Ishikawa (cell line): ENCODE results near the gene RBKS.

Source experiments
- CEBPB ChIP-seq: IDR thresholded peaks from 2 replicates; pipeline ENCODE4 v1.6.1; 2012
- CREB1 ChIP-seq: IDR thresholded peaks from 2 replicates; pipeline ENCODE4 v1.6.1; 2012; ENCODE audit warnings: low read depth
- EGR1 ChIP-seq: IDR thresholded peaks from 2 replicates; pipeline ENCODE4 v1.6.1; 2012
- EP300 ChIP-seq: IDR thresholded peaks from 2 replicates; pipeline ENCODE4 v1.6.1; 2012; ENCODE audit warnings: borderline replicate concordance
- FOXM1 ChIP-seq: IDR thresholded peaks from 2 replicates; pipeline ENCODE4 v1.6.1; 2012; ENCODE audit warnings: low read depth, borderline replicate concordance
- NFIC ChIP-seq: IDR thresholded peaks from 2 replicates; pipeline ENCODE4 v1.6.1; 2012
- RAD21 ChIP-seq: IDR thresholded peaks from 2 replicates; pipeline ENCODE4 v1.6.1; 2012; ENCODE audit warnings: low read depth
- TAF1 ChIP-seq: IDR thresholded peaks from 2 replicates; pipeline ENCODE4 v1.6.1; 2012; ENCODE audit warnings: low read depth, mild to moderate bottlenecking
- TCF12 ChIP-seq: IDR thresholded peaks from 2 replicates; pipeline ENCODE4 v1.6.1; 2012; ENCODE audit warnings: low read depth
- TEAD4 ChIP-seq: IDR thresholded peaks from 2 replicates; pipeline ENCODE4 v1.6.1; 2012
- YY1 ChIP-seq: IDR thresholded peaks from 2 replicates; pipeline ENCODE4 v1.6.1; 2012; ENCODE audit warnings: low read depth
- ZBTB7A ChIP-seq: IDR thresholded peaks from 2 replicates; pipeline ENCODE4 v1.6.1; 2012; ENCODE audit warnings: low read depth
- TF ChIP-seq, protein P1 (sequence below): IDR thresholded peaks from 2 replicates; pipeline ENCODE4 v1.6.1; 2012; ENCODE audit warnings: low read depth, mild to moderate bottlenecking
- TF ChIP-seq, protein P2 (sequence below): IDR thresholded peaks from 2 replicates; pipeline ENCODE4 v1.6.1; 2012
- TF ChIP-seq, protein P3 (sequence below): IDR thresholded peaks from 2 replicates; pipeline ENCODE4 v1.6.1; 2012

Gene RBKS

DNA sequence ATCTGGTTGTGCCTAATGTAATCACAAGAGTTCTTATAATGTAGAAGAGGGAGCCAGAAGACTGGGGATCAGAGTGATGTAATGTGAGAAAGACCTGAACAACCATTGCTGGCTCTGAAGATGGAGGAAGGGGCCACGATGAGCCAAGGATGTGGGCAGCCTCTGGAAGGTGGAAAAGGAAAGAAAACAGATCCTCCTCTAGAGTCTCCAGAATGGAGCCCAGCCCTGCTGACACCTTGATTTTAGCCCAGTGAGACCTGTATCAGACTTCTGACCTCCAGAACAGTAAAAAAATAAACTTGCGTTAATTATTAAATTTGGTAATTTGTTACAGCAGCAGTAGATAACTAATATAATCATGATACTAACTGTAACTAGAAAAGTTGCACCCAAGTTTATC is 3.1 kb downstream of the RBKS start:
- TF ChIP-seq ZBTB7A, result no peak
- TF ChIP-seq, protein P1, sequence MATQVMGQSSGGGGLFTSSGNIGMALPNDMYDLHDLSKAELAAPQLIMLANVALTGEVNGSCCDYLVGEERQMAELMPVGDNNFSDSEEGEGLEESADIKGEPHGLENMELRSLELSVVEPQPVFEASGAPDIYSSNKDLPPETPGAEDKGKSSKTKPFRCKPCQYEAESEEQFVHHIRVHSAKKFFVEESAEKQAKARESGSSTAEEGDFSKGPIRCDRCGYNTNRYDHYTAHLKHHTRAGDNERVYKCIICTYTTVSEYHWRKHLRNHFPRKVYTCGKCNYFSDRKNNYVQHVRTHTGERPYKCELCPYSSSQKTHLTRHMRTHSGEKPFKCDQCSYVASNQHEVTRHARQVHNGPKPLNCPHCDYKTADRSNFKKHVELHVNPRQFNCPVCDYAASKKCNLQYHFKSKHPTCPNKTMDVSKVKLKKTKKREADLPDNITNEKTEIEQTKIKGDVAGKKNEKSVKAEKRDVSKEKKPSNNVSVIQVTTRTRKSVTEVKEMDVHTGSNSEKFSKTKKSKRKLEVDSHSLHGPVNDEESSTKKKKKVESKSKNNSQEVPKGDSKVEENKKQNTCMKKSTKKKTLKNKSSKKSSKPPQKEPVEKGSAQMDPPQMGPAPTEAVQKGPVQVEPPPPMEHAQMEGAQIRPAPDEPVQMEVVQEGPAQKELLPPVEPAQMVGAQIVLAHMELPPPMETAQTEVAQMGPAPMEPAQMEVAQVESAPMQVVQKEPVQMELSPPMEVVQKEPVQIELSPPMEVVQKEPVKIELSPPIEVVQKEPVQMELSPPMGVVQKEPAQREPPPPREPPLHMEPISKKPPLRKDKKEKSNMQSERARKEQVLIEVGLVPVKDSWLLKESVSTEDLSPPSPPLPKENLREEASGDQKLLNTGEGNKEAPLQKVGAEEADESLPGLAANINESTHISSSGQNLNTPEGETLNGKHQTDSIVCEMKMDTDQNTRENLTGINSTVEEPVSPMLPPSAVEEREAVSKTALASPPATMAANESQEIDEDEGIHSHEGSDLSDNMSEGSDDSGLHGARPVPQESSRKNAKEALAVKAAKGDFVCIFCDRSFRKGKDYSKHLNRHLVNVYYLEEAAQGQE, result no peak

DNA sequence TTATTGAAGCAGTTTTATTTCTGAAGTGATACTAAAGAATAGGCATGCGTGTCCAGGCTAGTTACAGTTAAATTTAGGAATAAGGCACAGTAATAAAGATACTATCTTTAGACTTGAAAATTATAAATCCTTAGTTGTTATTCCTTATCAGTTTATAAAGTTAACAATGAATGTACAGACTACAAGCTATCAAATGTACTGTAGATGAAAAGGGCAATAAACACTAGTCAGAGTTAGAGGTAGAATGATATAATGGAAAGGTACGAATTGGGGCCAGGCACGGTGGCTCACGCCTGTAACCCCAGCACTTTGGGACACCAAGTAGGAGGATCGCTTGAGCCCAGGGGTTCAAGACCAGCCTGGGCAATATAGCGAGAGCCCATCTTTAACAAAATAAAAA is 3.9 kb downstream of the RBKS start:
- TF ChIP-seq, protein P2, sequence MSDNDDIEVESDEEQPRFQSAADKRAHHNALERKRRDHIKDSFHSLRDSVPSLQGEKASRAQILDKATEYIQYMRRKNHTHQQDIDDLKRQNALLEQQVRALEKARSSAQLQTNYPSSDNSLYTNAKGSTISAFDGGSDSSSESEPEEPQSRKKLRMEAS, result no peak
- no peak for TF ChIP-seq RAD21
- TF ChIP-seq EGR1, result no peak
- no peak for TF ChIP-seq EP300
- no peak for TF ChIP-seq TCF12
- TF ChIP-seq, protein P1, result no peak
- no peak for TF ChIP-seq FOXM1
- TF ChIP-seq TAF1, result no peak
- no peak for TF ChIP-seq TEAD4
- no peak for TF ChIP-seq CEBPB
- no peak for TF ChIP-seq NFIC

DNA sequence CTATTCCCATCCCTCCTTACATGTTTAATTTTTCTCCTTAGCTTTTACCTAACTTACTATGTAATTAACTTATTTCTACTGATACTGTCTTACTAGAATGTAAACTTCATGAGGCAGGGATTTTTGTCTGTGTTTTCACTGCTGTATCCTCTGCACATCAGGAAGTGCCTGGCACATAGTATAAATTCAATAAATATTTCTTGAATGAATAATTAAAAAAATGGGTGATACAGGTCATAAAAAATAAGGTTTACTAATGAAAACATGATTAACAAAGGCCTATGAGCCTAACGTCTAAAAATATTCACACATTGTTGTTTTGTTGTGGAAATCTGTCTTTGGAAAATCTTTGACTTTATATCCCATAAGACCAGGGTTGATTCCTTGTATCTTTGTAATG is 4.5 kb downstream of the RBKS start:
- TF ChIP-seq EP300 (no peak), EGR1 (no peak), CREB1 (no peak), TEAD4 (no peak)
- TF ChIP-seq, protein P3, sequence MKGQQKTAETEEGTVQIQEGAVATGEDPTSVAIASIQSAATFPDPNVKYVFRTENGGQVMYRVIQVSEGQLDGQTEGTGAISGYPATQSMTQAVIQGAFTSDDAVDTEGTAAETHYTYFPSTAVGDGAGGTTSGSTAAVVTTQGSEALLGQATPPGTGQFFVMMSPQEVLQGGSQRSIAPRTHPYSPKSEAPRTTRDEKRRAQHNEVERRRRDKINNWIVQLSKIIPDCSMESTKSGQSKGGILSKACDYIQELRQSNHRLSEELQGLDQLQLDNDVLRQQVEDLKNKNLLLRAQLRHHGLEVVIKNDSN, result no peak

DNA sequence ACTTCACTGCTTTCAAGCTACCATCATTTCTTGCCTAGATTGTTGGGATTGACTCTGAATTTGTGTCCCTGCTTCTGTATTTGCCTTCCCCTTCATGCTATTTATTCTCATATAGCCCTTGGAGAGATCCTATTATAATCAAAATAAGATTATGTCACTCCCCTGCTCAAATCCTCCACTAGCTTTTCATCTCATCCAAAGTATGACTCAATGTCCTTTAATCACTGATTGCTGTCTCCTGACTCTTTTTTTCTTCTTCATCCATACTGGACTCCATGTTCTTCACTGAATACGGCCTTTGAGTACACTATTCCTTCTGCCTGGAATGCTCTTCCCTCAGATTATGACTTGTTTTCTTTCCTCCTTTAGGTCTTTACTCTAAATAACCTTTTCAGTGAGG is 5.0 kb downstream of the RBKS start:
- TF ChIP-seq CEBPB (no peak), NFIC (no peak), CREB1 (no peak), RAD21 (no peak), ZBTB7A (no peak), EP300 (no peak), TEAD4 (no peak), YY1 (no peak), TAF1 (no peak), TCF12 (no peak), FOXM1 (no peak), EGR1 (no peak)
- TF ChIP-seq, protein P2, result no peak
- TF ChIP-seq, protein P3, result no peak
- TF ChIP-seq, protein P1, result no peak

DNA sequence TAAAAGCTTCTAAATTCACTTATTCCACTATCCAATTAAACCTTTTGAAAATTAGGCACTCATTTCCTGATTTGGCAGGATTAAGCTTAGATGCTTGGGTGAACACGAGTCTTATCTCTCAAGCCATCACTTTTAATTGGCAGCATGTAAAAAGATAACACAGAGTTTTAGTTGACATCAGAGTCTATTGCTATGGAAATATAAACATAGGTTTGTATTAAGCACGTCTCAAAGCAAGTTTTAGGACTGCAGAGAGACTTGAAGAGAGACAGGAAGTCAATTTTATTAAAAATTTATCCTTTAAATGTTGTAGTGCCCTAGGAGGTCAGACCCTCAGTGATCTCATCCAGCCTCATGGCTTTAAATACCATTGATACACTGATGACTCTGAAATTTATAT is 5.6 kb downstream of the RBKS start:
- TF ChIP-seq FOXM1 (no peak), ZBTB7A (no peak), RAD21 (no peak), YY1 (no peak), EP300 (no peak), TAF1 (no peak), EGR1 (no peak), CEBPB (no peak), TCF12 (no peak), NFIC (no peak)
- TF ChIP-seq, protein P3, result no peak
- TF ChIP-seq, protein P2, result no peak
- TF ChIP-seq, protein P1, result no peak
